HG02973 (cell line): ENCODE data around the gene DDX5.

ENCODE experiments used
- ATAC-seq: cut with Tn5 transposase; IDR thresholded peaks from one replicate; pipeline ENCODE4 v1.9.1; 2021; ENCODE audit warnings: moderate library complexity; ENCODE audit not compliant: unreplicated experiment

The DDX5 gene

GRCh38 chr17:64449545-64449944 is 56.5 kb downstream of the DDX5 start:
- no peak for ATAC-seq

GRCh38 chr17:64448665-64449512 is 57.2 kb downstream of the DDX5 start, which contains the start of gene MILR1:
MILR1 (plus strand) TSS chr17:64449115; CDS start chr17:64449169, 54 bp downstream.
- no peak for ATAC-seq
